Panc1 (cell line): Measurements from ENCODE around the gene IRF3. TPM values are rescaled to one million over a fixed set of nuclear protein-coding genes. Genes with fewer than 3 reads are reported as not detected.
A peak's percentile ranks its signal among the peaks of the same experiment; 100 is the strongest.

Experiments
- ATAC-seq: fragments of 200-7000 bp; cut with Tn5 transposase; 2 replicates; pipeline ENCODE4 v1.9.1; 2020; ENCODE audit warnings: mild to moderate bottlenecking, moderate library complexity
- BruUV-seq: library from RNA; stranded (reverse); fragments of 400-500 nt; replicated peaks from 2 replicates; lab custom pipeline; 2021; lab: Mats Ljungman, UMichigan
- CTCF ChIA-PET: fragments of 300-600 bp; sonication (Branson Sonifier 250); formaldehyde crosslinking; loops from one replicate; lab custom pipeline; 2022; ENCODE audit warnings: antibody characterized with exemption; lab: Charles Lee
- POLR2A ChIA-PET: fragments of 300-600 bp; sonication (Branson Sonifier 250); formaldehyde crosslinking; loops from one replicate; lab custom pipeline; 2022; ENCODE audit warnings: antibody characterized with exemption; lab: Charles Lee
- DNase-seq: peaks from one replicate; pipeline ENCODE4 v3.0.0-alpha.2; 2010; ENCODE audit warnings: low read depth, low spot score
- H3K27ac ChIP-seq: 2 replicates; pipeline ENCODE4 v1.5.1; 2011; ENCODE audit warnings: mild to moderate bottlenecking, low read length, inconsistent platforms
- H3K27me3 ChIP-seq: fragments of 200-500 bp; sonication (Bioruptor generic); 2 replicates; pipeline ENCODE4 v1.6.0; 2014; ENCODE audit warnings: low read length, inconsistent platforms; ENCODE audit not compliant: control insufficient read depth, insufficient read depth
- H3K36me3 ChIP-seq: fragments of 200-500 bp; sonication (Bioruptor generic); 2 replicates; pipeline ENCODE4 v1.5.1; 2014; ENCODE audit warnings: inconsistent platforms, mild to moderate bottlenecking, low read length, moderate library complexity; ENCODE audit not compliant: control insufficient read depth, insufficient read depth
- H3K4me1 ChIP-seq: 2 replicates; pipeline ENCODE4 v1.5.1; 2011; ENCODE audit warnings: inconsistent platforms, mild to moderate bottlenecking, low read length, moderate library complexity; ENCODE audit not compliant: control insufficient read depth, insufficient read depth
- H3K4me3 ChIP-seq, 2 experiments: 2 replicates each; pipeline ENCODE4 v1.5.1; 2011 to 2012; ENCODE audit warnings: low read depth in 2 of 2, low read length in 2 of 2, mild to moderate bottlenecking in 2 of 2, inconsistent platforms in 1 of 2, moderate library complexity in 1 of 2
- H3K9me3 ChIP-seq: fragments of 200-500 bp; sonication (Bioruptor generic); 2 replicates; pipeline ENCODE4 v1.5.1; 2014; ENCODE audit warnings: low read depth, mild to moderate bottlenecking, inconsistent platforms, low read length, moderate library complexity; ENCODE audit not compliant: control insufficient read depth, insufficient read depth
- CTCF ChIP-seq: fragments of 450-650 bp; IDR thresholded peaks from 2 replicates; pipeline ENCODE4 v1.5.1; 2017; ENCODE audit warnings: mild to moderate bottlenecking
- POLR2AphosphoS5 ChIP-seq: IDR thresholded peaks from 2 replicates; pipeline ENCODE4 v1.6.1; 2012; ENCODE audit warnings: mild to moderate bottlenecking, low read depth, low read length, moderate library complexity
- REST ChIP-seq, 2 experiments: IDR thresholded peaks; 2 replicates each; pipeline ENCODE4 v1.6.1; 2011 to 2012; ENCODE audit warnings: low read depth in 2 of 2, control low read depth in 1 of 2, low read length in 1 of 2, mild to moderate bottlenecking in 1 of 2, moderate library complexity in 1 of 2; ENCODE audit not compliant: insufficient read depth in 1 of 2
- SIN3A ChIP-seq: IDR thresholded peaks from 2 replicates; pipeline ENCODE4 v1.6.1; 2012; ENCODE audit warnings: low read depth, mild to moderate bottlenecking, low read length, moderate library complexity, borderline replicate concordance; ENCODE audit not compliant: insufficient read depth
- TCF7L2 ChIP-seq: IDR thresholded peaks from 2 replicates; pipeline ENCODE4 v1.6.1; 2011; ENCODE audit warnings: mild to moderate bottlenecking, low read depth, low read length, inconsistent platforms
- in situ Hi-C: cut with HindIII; loops from 2 replicates; pipeline ENCODE4 v1.10.0; 2016; ENCODE audit warnings: low sequenced_read_pairs, low pct_unique_long_range_greater_than_20kb
- intact Hi-C: fragments of 100-400 bp; cut with micrococcal nuclease; formaldehyde crosslinking; loops from one replicate; pipeline ENCODE4 v1.10.0; 2022; ENCODE audit not compliant: unreplicated experiment
- total RNA-seq: library from RNA; stranded (reverse); gene quantifications from one replicate; pipeline ENCODE4 v1.2.1, GENCODE V29; 2021; ENCODE audit not compliant: unreplicated experiment

Gene IRF3
- total RNA-seq, 1 experiment from 2014 or later, result 109 TPM

- no peaks in the 10 kb centered on the region for H3K27me3 ChIP-seq
- peak overlapping the region; percentile 91 for H3K27ac ChIP-seq
- no peaks in the 10 kb centered on the region for H3K9me3 ChIP-seq
- peaks cover 4% of the 10 kb centered on the region; the same call in 1 of the 2 replicates for H3K36me3 ChIP-seq
- H3K4me1 ChIP-seq, result peaks cover 15% of the 10 kb centered on the region
- ChIA-PET POLR2A (interaction anchor here (0.8 kb wide), 1 partner anchor 12 kb away, joined by 3 read pairs; no protein-coding TSS in a partner anchor), CTCF (no interaction called here)
- no peak for DNase-seq
- no peak for TF ChIP-seq CTCF
- no peak for TF ChIP-seq POLR2AphosphoS5
- no peak for TF ChIP-seq SIN3A
- TF ChIP-seq REST (IDR thresholded peaks at IDR 0.05; ENCODE audit: insufficient read depth in 1 of 2, low read depth in 2 of 2, low read length in 1 of 2), result no peak
- intact Hi-C loops (no loop called here), in situ Hi-C loops (no loop called here)
- no peak overlapping the region; a peak in 1 of 4 replicates for H3K4me3 ChIP-seq
- ATAC-seq, result no peak
- BruUV-seq, result no TSS peak
Observed at GRCh38 chr19:49643466-49643865, 22.2 kb downstream of the IRF3 start.

- ATAC-seq, result no peak
- ChIA-PET CTCF (no interaction called here), POLR2A (interaction anchor here (0.5 to 1.0 kb wide), 3 partner anchors 13 to 96 kb away, joined by 3 to 5 read pairs (median 3); no protein-coding TSS in a partner anchor)
- BruUV-seq, result no TSS peak
- Histone ChIP-seq H3K27ac (peak overlapping the region; percentile 91), H3K4me1 (peaks cover 16% of the 10 kb centered on the region), H3K9me3 (no peaks in the 10 kb centered on the region), H3K4me3 (peak overlapping the region; percentile 94 to 96), H3K36me3 (peaks cover 4% of the 10 kb centered on the region; the same call in 1 of the 2 replicates), H3K27me3 (no peaks in the 10 kb centered on the region)
- no peak for DNase-seq
- in situ Hi-C loops (no loop called here), intact Hi-C loops (no loop called here)
- no peak for TF ChIP-seq TCF7L2
- no peak for TF ChIP-seq POLR2AphosphoS5
- no peak for TF ChIP-seq CTCF
Observed at GRCh38 chr19:49642492-49643035, 23.1 kb downstream of the IRF3 start.
